ENCODE measurements around the gene KIF5B. TPM values are rescaled to one million over a fixed set of nuclear protein-coding genes. Genes with fewer than 3 reads are reported as not detected.

The KIF5B gene
- total RNA-seq, 4 donors from 2014 or later: 79.8 to 145 (median 119) TPM

GRCh38 chr10:32095116-32095733 lies 39.0 kb upstream of the KIF5B start:
- DNase-seq (ENCODE audit: low spot score): no peak
- no peak for TF ChIP-seq CTCF (IDR thresholded peaks at IDR 0.05)
- no peak for ATAC-seq (ENCODE audit: low FRiP score)

GRCh38 chr10:32093650-32094049 lies 37.4 kb upstream of the KIF5B start:
- DNase-seq (ENCODE audit: low spot score): no peak
- no peak for TF ChIP-seq CTCF (IDR thresholded peaks at IDR 0.05)
- no peak for ATAC-seq (ENCODE audit: low FRiP score)

- no peak for ATAC-seq (ENCODE audit: low FRiP score)
- no peak for DNase-seq (ENCODE audit: low spot score)
- TF ChIP-seq CTCF (IDR thresholded peaks at IDR 0.05): no peak
These were observed 34.8 kb upstream of the KIF5B start for GRCh38 chr10:32091046-32091445.

- ATAC-seq (ENCODE audit: low FRiP score): no peak
- no peak for TF ChIP-seq CTCF (IDR thresholded peaks at IDR 0.05)
- DNase-seq (ENCODE audit: low spot score): no peak
These were observed 28.1 kb upstream of the KIF5B start for GRCh38 chr10:32084185-32084851.

- peak; percentile 68 for ATAC-seq (ENCODE audit: low FRiP score)
These were observed 21.8 kb upstream of the KIF5B start for GRCh38 chr10:32077896-32078485.

GRCh38 chr10:32073659-32074058 lies 17.4 kb upstream of the KIF5B start:
- ATAC-seq (ENCODE audit: low FRiP score): no peak
- no peak for TF ChIP-seq CTCF (IDR thresholded peaks at IDR 0.05)

More at GRCh38 chr10:32077896-32078485, 21.8 kb upstream of the KIF5B start:
- TF ChIP-seq CTCF (IDR thresholded peaks at IDR 0.05): no peak
- no peak for DNase-seq (ENCODE audit: low spot score)

More at GRCh38 chr10:32073659-32074058, 17.4 kb upstream of the KIF5B start:
- DNase-seq (ENCODE audit: low spot score): no peak

All from omental fat pad (tissue), 4 donors.